Nucleus accumbens (tissue), 56 donors: ENCODE results near the gene TMEM259.

Experiments
- DNase-seq, 56 donors: peaks; one replicate each; lab custom pipeline; 2025; lab: John Stamatoyannopoulos, UW

Gene TMEM259

DNA sequence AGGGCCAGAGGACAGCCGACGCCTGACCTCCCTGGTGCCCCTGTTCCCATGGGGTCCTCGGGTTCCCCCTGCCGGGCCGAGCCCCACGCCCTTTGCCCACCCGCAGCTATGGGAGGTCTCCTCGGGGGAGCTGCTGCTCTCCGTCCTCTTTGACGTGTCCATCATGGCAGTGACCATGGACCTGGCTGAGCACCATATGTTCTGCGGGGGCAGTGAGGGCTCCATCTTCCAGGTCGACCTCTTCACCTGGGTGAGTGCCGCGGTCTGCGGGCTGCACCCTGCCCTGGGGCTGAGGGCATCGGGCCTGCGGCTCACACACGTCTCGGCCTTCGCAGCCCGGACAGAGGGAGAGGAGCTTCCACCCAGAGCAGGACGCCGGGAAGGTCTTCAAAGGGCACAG is 30.2 kb downstream of the TMEM259 start:
- DNase-seq: no peak

DNA sequence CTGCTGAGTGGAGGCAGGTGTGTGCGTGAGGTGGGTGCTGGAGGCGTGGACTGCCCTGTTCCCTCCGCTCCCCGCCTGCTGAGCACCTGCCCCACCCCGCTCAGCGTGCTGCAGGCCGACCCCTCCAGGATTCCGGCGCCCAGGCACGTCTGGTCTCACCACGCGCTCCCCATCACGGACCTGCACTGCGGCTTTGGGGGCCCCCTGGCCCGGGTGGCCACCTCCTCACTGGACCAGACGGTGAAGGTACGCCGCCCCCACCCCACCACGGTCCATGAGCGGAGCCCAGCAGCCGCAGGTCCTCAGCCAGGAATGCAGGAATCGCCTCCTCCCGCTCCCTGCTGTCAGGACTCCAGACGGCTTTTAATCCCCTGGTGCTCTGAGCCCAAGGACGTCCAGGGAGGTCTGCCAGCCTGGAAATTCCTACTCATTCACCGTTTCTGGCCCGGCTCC is 30.8 kb downstream of the TMEM259 start:
- no peak for DNase-seq

DNA sequence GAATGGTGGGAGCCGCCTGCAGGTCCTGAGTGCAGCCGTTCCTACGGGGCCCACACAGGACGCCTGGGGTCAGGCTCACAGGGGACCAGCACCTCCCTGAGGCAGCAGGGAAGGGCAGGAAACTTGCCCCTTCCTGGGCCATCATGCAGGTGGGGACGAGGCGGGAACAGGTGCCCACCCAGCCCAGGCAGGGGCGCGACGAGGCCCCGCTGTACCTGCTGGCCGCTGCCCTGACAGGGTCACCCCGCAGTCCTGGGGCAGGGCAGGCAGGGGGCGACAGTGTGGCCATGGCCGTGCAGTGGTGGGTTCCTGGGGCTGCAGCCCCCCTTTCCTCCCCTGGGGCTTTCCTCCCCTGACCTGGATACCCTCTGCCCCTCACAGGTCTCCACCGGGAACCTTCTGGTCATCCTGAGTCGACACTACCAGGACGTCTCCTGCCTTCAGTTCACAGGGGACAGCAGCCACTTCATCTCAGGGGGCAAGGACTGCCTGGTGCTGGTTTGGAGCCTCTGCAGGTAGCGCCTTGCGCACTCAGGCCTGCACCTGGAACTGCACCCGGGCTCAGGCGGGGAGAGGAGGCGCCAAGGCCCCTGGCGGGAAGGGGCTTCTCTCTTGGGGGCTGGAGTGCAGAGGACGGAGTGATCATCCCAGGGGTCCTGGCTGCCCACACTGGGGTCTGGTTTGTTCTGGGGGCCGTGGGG is 31.4 kb downstream of the TMEM259 start:
- no peak for DNase-seq

DNA sequence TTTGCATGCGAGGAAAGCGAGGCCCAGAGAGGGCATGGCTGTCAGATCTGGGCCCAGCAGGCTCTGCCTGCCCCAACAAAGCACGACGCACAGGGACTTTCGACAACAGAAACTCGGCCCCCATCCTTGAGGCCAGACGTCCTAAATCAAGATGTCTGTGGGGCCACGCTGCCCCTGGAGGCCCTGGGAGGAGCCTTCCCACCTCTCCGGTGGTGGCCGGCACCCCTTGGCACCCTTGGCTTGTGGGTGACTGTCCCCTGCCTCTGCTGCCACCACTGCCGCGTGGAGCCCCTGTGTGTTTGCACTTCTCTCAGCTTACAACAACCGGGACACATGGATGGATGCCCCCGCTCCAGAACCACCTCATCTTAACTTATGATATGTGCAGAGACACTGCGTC is 32.4 kb downstream of the TMEM259 start:
- DNase-seq: no peak

DNA sequence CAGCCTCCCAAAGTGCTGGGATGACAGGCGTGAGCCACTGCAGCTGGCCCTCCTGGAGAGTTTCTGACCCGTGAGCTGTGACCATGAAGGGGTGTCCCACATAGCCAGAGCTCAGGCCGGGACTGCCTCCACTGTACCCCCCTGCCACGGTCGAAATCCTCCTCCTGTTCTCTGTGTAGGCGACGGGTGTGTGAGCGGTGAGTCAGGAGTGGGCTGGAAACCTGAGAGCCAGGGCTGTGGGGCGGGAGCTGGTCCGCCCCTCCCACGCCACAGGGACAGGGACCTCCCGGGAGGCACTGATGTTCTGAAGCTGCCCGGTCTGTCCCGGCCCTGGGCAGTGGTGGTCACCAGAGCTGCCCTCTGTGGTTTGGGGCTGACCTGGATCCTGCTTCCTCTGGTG is 32.8 kb downstream of the TMEM259 start:
- no peak for DNase-seq

DNA sequence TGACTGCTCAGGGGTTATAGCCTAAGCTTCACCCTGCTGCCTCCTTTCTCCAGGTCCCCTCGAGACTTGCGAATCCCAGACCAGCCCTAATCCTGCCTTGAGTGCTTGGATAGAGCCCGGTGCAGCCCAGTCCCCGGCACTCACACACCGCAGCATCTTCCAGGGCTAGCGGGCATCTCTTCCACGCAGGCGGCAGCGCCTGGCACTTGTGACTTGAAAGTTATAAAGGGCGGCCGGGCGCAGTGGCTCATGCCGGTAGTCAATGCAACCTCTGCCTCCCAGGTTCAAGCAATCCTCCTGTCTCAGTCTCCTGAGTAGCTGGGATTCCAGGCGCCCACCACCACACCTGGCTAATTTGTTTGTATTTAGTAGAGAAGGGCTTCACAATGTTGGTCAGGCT is 34.8 kb downstream of the TMEM259 start:
- DNase-seq: no peak

DNA sequence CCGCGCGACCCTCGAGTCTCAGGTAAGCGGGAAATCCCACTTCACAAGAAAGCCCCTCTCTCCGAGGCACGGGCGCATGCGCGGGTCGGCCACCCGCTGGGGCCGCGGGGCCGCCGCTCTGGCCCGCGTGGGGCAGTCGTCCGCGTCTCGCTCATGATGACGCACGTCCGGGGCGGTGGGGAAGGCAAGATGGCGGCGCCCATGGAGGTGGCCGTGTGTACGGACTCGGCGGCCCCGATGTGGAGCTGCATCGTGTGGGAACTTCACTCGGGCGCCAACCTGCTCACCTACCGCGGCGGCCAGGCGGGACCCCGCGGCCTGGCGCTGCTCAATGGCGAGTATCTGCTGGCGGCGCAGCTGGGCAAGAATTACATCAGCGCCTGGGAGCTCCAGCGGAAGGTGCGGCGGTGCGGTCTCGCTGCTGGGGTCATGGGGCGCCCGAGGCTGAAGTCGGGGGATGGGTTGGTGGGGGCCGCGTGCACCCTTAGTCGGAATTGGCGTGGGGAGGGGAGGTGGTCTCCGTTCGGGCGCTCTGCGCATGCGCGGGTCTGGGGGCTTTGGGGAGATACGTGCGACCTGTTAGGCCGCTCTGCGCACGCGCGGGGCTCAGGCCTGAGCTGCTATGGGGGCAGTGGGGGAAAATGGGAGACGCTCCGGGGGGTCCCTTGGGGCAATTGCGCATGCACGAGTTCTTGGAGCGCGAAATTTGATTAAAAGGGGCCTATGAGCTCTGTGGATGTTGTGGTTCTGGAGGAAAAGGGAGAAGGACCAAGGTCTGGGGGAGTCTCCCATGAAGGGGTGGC is 36.6 kb downstream of the TMEM259 start, which contains the start of gene WDR18:
Gene WDR18, plus strand, starts transcription at position 181 of the 803 bp plus-strand sequence. Its CDS starts 9 bp downstream, at position 190.
- peak in 55 of 56 donors; percentile 45 to 96 (median 89) for DNase-seq

DNA sequence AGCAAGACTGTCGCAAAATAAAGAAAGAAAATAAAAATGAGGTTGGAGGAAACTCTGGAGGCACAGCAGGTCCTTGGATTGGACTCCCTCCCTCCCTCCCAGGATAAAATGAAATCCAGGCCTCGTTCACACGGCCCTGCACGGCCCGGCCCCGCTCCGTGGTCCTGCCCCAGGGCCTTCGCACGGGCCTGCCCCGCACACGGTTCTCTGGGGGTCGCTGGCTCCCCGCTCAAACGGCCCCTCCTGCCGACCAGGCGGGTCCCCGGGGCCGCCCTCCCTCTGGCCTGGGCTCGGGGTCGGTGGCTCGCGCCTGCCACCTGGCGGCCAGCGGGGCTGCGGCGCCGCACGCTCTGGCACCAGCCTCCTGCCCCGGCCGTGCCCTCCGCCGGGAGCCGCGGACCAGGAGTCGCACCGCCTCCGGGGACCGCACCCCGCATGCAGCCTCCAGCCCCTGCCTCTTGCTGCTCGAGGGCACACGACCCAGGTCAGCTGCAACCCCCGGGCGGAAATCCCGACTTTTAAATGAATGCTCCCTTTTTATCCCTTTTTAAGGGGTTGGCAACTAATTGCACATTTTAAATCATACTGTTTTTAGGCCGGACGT is 38.3 kb downstream of the TMEM259 start:
- DNase-seq: peak in 49 of 56 donors; percentile 10 to 80 (median 52)

DNA sequence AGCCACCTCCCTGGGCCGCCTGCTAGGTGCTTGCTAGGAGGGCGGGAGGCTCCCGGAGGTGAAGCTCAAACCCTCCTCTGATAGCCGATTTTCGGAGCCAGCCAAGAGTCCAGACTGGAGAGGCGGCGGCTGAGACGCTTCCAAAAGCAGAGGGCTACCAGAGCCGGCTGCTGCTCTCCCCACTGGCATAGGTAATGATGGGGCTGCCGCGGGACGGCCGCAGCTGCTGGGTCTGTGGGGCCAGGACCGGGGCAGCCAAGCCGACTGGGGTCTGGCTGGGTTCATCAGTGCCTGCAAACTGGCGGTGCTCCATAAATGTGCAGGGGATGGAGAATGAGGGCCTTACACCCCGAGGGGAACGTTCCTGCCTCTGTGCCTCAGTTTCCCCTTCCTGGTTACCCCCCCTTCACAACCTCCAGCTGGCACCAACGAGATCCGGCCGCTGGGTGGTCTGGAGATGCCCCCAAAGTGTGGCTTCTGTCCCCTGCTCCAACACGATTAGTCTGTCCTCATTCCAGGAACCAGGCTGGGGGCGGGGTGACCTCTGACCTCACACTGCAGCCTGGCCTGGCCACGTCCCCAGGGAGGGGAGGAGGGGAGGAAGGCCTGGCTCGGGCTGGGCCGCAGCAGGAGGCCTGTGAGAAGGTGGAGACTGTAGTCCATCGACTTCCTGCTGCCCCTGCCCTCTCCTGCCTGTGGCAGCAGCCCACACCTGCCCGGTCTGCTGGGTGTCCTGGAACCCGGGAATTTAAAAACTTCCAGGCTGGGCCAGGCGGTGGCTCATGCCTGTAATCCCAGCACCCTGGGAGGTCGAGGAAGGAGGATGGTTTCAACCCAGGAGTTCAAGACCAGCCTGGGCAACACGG is 40.6 kb downstream of the TMEM259 start:
- no peak for DNase-seq

DNA sequence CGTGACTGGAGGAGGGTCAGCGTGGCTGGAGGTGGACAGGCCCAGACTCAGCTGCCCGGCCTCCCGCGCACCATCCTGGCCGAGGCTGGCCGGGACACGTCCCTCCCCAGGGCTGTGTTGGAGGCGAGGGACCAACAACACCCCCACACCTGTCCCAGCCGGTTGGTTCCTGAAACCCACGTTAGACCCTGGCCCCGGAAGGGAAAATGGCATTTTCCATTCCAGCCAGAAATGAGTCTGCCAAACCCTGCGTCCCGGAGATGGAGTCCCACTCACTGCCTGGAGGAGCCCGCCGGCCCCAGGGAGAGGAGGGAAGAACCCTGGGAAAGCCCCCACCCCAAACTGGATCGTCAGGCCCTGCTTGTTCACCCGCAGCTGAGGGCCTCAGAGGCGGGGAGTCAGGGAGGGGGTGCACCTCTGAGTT is 41.6 kb downstream of the TMEM259 start:
- DNase-seq: no peak

DNA sequence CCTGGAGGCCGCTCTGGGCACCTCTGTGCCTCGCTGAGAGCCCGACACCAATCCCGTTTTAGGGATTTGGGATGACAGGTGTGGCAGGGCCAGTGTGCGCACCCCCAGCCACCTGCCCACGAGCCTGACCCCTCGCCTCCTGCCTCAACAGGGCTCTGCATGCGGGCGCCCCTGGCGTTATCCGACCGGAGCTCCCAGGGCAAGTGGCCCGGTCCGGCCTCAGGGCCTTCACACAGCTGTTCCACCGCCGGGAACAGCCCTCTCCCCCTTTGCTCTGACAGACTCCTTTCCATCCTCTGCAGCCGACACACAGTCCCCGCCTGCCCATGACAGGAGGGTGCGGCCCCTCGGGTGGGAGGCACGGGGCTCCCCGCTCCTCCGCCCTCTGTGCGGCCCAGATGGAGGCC is 43.9 kb downstream of the TMEM259 start:
- no peak for DNase-seq

DNA sequence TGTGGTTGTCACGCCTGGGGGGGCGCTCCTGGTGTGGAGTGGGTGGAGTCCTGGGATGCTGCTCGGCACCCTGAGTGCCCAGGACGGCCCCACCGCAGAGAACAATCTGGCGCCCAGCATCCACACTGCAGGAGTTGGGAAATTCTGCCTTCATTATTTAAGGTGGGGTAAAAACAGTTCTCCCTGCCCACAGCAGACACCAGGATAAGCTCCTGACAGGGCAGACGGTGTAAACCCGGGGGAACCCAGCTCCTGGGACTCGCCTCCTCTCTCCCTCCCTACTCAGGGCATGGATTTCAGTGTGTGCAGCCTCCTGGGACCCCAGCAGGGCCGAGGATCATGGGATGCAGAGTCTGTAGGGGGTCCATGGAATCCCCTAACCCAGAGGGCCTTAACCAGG is 44.4 kb downstream of the TMEM259 start:
- DNase-seq: no peak

DNA sequence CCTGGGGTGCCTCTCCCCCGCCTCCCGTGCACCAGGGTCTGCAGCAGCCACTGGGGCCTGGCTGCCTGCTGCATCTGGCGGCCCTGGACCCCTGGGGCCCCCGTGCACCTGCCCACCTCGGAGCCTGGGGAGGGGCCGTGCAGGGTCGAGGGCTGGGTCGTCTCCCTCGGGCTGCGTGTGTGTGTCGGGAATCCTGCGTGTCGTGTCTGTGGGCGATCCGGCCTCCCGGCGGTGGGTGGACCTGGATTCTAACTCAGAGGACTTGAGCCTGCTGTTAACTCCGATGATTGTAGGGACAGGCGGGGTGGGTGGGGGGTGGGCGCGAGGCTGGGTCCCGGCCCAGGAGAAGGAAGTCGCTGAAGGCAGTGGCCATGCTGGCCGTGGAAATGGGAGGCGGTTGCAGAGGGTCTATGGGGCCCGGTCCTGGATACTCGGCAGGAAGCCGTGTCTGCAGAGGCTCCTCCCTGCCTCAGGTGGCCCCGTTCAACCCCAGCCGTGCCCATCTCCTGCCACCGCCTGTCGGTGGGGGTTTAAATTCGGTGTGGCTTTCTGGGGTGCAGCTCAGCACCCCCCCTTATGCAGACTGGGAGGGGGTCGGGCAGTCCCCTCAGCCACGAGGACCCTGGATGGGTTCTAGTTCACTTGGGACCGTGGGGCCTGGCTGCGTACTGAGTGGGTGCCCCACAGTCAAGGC is 46.2 kb downstream of the TMEM259 start:
- no peak for DNase-seq

DNA sequence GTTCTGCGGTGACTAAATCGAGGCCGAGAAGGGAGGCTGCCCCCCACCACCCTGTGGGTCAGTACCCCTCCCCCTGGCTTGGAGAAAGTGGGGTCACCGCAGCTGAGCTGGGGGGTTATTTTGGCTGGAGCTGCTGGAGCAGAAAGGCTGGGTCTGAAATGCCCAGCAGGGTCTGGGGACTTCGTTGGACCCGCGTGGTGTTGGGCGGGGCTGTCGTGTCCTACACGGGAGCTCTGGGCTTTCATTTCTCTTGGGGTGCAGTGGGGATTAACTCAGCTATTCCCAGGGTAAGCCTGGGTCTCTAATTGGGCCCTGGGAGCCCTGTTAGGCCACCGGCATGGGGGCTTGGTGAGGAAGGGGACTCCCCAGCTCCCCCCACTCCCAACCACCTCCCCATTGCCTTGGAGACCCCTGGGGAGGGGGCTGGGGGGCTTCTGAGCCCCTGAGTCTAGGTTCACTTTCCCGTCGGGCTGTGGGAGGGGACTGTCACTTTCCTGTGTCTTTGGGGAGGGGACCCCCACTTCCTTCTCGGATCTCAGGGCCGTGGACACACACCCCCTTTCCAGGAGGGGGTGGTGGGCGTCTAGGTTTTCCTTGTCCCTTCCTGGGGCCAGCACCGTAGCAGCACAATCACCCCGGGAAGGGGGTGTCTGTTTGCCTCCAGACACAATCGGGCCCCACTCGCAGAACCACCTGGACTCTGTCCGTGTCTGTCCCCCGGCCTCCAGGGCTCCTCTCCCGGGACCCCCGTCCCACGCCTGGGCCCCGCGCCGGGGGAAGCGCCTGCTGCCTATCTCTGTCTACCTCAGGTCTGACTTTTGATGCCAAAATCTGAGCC is 47.0 kb downstream of the TMEM259 start:
- no peak for DNase-seq

DNA sequence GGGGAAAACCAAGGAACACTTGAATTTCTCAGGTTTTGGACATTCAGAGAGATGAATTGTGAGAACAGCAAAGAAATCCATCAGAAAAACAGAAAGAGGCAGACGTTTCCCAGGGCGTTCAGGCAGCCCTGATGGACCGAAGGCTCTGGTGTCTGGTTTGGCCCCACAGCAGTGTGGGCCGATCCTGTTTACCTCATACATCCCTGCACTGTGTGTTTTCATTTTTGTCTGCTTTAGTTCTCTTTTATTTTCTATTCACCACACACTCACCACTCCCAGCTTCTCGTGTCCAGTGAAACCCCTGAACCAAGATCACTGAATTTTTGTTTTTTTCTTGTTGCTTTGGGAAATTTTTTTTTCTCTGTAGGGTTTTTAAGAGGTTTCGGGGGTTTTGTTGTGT is 48.6 kb downstream of the TMEM259 start:
- no peak for DNase-seq

DNA sequence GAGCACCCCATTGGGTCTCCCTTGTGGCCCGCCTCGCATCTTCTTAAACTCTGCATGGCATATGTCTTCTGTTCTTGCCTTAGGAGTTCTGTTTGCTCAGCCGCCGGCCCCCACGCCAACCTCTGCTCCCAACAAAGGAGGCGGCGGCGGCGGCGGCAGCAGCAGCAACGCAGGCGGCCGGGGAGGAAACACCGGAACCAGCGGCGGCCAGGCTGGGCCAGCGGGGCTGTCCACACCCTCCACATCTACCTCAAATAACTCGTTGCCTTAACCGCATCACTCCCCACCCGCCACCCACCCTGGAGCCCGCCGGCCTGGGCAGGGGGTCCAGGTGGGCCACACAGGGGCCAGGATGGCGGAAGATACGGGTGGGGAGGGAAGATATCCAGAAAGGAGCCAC is 49.1 kb downstream of the TMEM259 start:
- DNase-seq: no peak

DNA sequence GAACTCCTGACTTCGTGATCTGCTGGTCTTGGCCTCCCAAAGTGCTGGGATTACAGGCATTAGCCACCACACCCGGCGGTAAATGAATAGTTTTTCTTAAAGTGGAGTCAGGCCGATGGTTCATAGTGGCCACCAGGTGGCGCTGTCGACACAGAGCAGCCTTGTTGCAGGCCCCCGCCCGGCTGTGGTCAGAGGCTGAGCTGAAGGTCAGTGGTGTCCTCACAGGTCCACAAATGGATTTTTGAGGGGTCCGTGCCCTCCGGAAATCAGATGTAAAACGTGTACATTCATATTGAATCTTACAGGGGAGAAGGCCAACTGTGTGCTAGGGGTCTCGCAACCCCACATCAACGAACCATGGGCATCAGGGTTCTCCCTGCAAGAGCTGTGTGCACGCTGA is 50.2 kb downstream of the TMEM259 start:
- no peak for DNase-seq

DNA sequence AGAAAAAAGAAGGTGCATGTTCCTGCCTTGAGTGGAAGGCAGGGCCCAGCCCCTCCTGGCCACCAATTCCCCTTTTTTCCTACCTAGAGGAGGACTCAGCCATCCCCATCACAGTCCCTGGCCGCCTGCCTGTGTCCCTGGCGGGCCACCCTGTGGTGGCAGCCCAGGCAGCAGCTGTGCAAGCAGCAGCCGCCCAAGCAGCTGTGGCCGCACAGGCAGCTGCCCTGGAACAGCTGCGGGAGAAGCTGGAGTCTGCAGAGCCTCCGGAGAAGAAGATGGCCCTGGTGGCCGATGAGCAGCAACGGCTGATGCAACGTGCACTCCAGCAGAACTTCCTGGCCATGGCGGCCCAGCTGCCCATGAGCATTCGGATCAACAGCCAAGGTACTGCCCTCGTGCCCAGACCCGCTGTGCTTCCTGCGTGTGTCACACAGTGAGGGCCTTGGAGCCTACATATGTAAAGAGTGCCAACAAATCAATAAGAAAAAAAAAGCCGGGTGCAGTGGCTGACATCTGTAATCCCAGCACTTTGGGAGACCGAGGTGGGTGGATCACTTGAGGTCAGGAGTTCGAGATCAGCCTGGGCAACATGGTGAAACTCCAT is 54.3 kb downstream of the TMEM259 start:
- no peak for DNase-seq
